DMS 273 (cell line): Measurements from ENCODE around the gene NFKBIL1.
"Not testable (repeated sequence)": the region's sequence is repeated elsewhere in the genome, so short reads cannot be mapped to it uniquely, and the experiment has no call there.

Source experiments
- DNase-seq: peaks from one replicate; lab custom pipeline; 2025; ENCODE audit not compliant: unreplicated experiment; lab: John Stamatoyannopoulos, UW

The NFKBIL1 gene

DNA sequence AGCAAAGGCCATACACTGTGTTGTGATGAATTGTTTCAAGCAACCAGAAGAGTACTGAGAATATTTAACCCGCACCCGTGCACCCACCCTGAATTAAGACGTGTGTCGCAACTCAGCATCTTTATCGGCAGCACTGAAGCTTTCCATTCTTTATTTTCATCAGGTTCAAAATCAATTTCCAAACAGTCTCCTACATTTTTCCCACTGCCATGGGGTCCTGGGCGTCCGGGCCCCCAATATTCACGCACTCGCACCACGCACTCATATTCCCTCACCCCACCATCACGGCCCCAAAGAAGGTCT, 33.0 kb downstream of the NFKBIL1 start:
- no peak for DNase-seq

DNA sequence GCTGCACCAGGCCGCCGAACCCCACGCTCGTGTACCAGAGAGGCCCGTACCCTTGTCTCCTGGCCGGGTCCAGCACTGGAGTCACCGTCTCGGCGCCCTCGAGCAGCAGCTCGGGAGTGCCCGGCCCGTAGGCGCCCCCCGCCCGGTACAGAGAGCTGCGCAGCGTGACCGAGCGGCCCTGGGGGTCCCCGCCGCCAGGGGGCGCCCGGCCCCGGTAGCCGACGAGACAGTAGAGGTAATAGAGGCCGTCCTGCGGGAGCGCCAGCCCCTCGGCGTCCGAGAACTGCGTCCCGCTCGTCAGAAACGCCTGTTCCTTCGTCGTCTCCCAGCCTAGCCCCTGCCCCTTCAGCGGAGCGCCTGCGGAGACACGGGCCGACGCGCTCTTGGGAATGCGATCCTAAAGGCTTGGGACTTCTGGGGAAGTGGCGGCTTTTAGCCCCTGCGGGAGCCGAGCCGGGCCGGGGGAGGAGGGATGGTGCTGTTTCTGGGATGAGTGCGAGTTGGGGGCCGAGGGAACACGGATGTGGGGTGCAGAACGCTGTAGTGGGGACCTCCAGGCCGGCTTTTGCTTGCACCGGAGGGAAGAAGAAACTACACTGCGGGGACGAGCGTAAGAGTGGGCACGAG, 33.5 kb downstream of the NFKBIL1 start:
- peak; percentile 92 for DNase-seq

DNA sequence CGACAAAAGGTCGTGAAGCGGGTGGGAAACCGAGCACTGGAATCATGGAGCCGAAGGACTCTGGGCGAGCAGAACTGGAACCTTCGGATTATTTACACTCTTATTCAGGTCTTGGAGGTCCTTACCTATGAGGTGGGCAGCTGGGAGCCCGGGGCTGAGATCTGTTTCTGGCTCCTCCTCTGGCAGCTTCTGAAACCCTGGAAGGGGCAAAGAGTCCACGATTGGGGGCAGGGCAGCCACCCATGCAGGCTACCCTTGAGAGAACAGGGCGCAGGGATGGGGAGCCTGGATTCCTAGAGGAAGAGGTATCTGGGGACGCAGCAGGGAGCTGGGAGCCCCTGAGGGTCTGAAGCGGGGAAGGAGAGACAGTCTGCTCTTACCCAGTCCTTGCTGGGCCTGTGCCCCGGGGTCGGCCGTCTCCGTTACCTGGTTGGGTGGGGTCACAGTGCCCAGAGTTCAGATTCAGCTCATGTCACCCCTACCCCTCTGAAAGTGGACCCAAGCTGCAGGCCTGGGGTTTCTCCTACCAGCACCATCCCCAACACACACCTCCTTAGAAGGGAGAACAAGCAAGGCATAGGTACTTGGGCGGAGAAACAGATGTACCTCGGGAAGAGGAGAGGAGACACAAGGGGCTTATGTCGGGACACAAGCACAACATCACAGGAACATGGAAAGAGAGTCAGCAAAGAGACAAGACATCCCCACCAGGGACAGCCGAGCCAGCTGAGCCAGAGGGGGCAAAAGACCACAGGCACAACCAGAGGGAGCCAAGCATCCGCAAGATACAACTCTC, 34.2 kb downstream of the NFKBIL1 start:
- peak; percentile 38 for DNase-seq

DNA sequence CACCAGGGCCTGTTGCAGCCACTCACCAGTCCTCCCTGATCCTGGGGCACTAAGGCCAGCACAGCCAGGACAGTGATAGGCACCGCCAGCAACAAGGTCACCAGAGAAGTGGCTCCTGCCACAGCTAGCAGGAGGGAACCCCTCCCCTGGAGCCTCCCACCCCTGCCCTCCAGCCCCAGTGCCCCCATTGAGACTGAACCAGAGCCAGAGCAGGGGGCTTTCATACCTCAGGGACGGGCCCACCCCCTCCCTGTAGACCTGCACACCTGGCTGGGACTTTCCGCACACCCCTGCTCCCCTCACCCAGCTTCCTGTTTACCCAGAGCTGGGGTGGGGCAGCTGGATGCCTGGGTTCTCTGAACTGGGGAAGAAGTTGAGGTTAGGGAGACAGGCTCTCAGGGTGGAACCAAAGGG, 34.8 kb downstream of the NFKBIL1 start, which contains the start of gene LTB:
Gene LTB (minus strand): TSS at position 195 of the 414 bp plus-strand sequence. CDS start 7 bp downstream, at position 188.
- no peak for DNase-seq

DNA sequence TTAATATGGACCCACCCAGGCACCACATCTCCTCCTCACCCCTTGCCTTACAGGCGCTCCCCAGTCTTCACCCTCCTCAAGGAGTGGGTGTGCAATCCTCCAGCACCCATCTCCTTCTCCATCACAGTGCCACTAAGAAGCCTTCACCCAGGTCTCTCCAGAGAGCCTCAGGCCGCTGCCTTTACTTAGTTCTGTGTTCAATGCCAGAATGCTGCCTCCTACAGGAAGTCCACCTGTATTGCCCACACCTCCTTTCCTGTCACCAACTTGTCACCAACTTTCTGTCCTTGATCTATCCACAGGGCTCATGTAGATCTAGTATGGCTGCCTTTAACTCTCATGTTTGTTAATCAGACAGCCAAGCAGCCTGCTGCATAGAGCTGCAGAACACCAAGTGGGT, 38.1 kb downstream of the NFKBIL1 start:
- peak; percentile 30 for DNase-seq

DNA sequence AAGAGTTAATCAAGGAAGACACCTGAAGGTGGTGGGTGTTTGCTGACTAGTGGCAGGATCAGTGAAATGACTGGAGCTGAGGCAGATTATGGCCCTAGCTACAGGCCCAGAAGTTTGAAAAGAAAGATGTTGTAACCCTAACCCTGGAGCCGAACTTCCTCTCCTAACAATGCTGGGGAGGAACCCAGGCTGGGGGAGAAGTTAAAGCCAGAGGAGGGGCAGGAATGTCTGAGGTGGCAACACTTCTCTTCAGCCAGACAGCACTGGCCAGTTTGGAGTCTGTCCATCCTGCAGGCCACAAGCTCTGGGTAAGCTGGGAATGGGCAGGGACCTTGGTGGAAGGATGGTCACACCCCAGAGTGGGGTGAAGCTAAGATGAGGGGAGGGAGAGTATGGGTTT, 38.6 kb downstream of the NFKBIL1 start, which contains the start of gene LST1:
Gene LST1 (plus strand): TSS at position 270 of the 400 bp plus-strand sequence. CDS start 1,023 bp downstream, outside the sequence.
- no peak for DNase-seq

DNA sequence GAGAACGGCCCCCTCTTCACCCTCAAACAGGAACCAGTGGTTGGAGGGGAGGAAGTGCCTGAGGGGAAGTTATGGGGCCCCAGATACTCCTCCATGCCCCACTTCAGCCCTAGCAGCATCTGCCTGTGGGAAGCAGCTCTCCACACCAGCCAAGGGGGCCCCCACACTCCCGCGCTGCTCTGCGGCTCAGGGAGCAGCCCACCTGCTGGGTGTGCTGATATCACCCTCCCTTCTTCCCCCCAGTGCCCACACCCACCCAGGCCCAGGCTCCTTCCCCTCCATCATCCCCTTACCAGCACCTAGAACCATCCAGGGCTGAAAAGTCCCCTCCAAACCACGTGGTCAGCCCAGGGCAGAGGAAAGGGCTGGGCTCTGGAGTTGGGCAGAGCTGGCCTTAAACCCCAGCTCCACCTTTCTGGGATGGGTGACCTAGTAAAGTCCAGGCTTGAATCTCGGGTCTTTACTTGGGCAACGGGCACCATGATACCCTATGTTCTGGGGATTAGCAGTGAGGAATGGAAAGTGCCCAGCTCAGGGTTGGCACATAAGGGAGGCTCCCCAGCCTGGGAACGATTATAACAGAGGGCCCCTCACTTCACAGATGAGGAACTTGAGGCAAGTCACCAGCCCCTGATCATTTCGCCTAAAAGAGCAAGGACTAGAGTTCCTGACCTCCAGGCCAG, 39.3 kb downstream of the NFKBIL1 start:
- no peak for DNase-seq

DNA sequence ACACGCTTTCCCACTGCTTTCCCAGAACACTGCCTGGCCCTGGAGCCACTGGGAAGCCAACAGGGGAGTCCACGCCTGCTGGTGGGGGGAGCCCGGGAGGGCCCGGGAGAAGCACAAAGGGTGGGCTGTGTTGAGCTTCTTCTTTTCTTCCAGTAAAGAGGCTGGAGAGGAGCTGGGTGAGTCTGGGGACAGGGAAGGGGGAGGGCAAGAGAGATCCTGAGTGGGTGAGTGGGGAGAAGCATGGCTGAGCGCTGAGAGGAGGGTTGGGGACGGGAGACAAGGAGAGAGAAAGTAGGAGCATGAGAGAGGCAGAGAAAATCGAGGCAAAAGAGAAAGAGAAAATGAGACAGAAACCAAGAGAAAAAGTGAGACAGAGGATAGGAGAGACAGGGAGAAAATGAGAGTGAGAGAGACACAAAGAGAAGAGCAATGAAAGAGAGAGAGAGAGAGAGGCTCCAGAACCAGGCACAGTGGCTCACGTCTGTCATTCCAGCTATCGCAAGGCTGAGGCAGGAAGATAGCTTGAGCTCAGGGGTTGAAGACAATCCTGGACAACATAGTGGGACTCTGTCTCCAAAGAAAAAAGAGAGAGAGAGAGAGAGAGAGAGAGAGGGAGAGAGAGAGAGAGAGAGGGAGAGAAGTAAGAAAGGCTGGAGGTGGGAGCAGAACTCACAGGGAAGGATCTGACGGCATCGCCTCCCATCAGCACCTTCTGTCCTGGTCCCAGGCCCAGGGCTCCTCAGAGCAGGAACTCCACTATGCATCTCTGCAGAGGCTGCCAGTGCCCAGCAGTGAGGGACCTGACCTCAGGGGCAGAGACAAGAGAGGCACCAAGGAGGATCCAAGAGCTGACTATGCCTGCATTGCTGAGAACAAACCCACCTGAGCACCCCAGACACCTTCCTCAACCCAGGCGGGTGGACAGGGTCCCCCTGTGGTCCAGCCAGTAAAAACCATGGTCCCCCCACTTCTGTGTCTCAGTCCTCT, 40.7 kb downstream of the NFKBIL1 start:
- no peak for DNase-seq

DNA sequence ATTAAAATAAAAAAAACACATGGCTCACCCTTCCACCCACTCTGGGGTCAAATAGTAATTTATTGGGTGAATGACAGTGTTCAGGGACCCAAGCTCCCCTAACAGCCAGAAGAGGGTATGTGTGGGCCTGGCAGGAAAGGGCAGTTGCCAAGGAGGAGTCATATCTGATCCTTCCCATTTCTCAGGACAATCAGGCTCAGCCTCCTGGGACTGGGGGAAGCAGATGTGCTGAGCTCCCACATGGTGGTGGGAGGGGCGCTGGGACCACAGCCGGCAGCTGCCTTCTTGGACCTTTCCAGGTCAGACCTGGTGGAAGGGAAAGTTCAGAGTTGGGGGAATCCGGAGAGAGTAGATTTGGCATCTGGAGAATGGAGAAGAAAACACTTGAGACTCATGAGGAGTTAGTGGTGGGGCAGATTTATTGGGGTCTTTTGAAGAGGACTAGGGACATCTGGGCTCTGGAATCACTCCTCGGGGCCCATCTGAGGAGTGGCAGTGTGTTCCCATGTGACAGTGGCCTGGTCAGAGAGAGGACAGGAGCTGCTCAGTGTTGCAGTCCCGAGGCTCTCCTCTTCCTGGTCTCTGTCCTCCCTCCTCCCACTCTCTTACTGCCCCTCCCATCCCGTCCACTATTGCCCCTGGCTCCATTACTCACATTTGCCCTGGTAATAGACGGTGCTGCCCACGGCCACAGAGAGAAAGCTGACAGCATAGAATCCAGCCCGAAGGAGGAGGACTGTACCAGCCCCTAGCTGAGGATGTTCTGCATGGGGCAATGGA, 41.7 kb downstream of the NFKBIL1 start:
- DNase-seq, result peak; percentile 64

DNA sequence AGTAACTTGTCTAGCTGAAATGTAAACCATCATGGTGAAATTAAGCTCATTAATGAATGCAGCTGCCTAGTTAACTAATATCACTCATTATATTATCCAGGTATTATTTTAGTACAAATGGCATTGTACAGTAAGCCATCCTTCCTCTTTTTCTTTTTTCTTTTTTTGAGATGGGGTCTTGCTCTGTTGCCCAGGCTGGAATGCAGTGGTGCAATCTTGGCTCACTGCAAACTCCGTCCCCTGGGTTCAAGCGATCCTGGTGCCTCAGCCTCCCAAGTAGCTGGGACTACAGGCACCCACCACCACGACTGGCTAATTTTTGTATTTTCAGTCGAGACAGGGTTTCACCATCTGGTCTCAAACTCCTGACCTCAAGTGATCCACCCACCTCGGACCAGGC, 43.3 kb downstream of the NFKBIL1 start:
- not testable (repeated sequence) for DNase-seq

DNA sequence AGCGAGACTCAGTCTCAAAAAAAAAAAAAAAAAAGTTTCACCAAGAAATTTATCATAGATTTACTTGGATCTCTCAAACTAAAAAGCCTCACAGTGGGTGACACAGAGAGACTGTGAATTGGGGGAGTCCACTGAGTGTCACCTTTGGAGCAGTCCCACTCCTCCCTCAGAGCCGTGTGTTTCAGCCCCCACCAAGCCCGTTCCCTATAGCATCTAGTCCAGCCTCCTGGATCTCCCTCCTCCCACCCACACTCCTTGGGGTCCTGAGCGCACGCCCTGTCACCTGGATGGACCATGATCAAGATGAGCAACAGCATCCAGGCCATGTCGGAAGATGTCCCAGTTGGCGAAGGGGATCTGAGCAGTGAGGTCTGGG, 45.0 kb downstream of the NFKBIL1 start:
- DNase-seq, result no peak

DNA sequence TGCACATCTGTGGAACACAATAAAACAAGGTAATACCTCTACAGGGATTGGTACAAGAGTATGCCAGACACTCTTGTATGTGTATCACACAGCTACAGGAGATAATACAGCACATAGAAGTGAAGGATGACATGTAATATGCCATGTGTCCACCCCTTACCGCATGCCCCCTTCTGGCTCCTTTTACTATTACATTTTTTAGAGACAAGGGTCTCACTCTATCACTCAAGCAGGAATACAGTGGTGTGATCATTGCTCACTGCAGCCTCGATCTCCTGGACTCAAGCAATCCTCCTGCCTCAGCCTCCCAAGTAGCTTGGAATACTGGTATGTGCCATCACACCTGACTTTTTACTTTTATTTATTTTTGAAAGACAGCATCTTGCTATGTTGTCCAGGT, 49.6 kb downstream of the NFKBIL1 start:
- peak; percentile 75 for DNase-seq

DNA sequence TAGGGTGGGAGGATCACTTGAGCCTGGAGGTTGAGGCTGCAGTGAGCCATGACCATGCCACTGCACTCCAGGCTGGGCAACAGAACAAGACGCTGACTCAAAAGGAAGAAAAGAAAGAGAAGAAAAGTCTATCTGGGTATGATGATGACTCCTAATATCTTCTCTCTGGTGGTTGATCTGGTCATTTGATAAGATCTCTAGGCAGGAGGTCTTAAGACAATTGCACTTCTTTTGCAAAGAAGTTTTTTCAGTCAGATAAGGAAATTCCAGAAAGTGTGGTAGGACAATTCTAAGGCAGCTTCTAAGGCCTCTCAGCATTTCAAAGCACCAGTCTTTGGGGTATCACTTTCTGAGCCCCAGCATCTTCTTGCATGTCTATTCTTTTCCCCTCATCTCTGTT, 59.9 kb downstream of the NFKBIL1 start:
- no peak for DNase-seq
